Activated T-cell treated with anti-CD3 and anti-CD28 coated beads for 1 hour (primary cell): ENCODE data around the gene EPB41L4B.
"Not testable (repeated sequence)": the region's sequence is repeated elsewhere in the genome, so short reads cannot be mapped to it uniquely, and the experiment has no call there.

Source experiments
- DNase-seq: peaks from one replicate; pipeline ENCODE4 v3.0.0-alpha.2; 2020; ENCODE audit warnings: low read depth

The EPB41L4B gene

GRCh38 chr9:109320742-109321448 lies at the start of gene EPB41L4B:
Gene EPB41L4B (minus strand): TSS chr9:109321059. CDS start chr9:109320446, 613 bp downstream.
- DNase-seq, result peak; percentile 80

GRCh38 chr9:109369285-109369684 lies 48.4 kb upstream of the EPB41L4B start:
- DNase-seq, result no peak

GRCh38 chr9:109360771-109361170 lies 39.9 kb upstream of the EPB41L4B start:
- no peak for DNase-seq

GRCh38 chr9:109358968-109359603 lies 38.2 kb upstream of the EPB41L4B start:
- not testable (repeated sequence) for DNase-seq

GRCh38 chr9:109355564-109356297 lies 34.9 kb upstream of the EPB41L4B start:
- DNase-seq, result no peak

- no peak for DNase-seq
Measured at GRCh38 chr9:109354190-109354589, 33.3 kb upstream of the EPB41L4B start.

- DNase-seq, result no peak
Measured at GRCh38 chr9:109351032-109351431, 30.2 kb upstream of the EPB41L4B start.

GRCh38 chr9:109349421-109349846 lies 28.6 kb upstream of the EPB41L4B start:
- DNase-seq, result no peak

- DNase-seq, result no peak
Measured at GRCh38 chr9:109346904-109347303, 26.0 kb upstream of the EPB41L4B start.

- DNase-seq, result no peak
Measured at GRCh38 chr9:109344866-109345265, 24.0 kb upstream of the EPB41L4B start.

GRCh38 chr9:109342878-109343277 lies 22.0 kb upstream of the EPB41L4B start:
- DNase-seq, result no peak

- no peak for DNase-seq
Measured at GRCh38 chr9:109341561-109341960, 20.7 kb upstream of the EPB41L4B start.

- not testable (repeated sequence) for DNase-seq
Measured at GRCh38 chr9:109340979-109341378, 20.1 kb upstream of the EPB41L4B start.

- no peak for DNase-seq
Measured at GRCh38 chr9:109336409-109336808, 15.6 kb upstream of the EPB41L4B start.

- DNase-seq, result no peak
Measured at GRCh38 chr9:109335929-109336328, 15.1 kb upstream of the EPB41L4B start.

GRCh38 chr9:109335121-109335520 lies 14.3 kb upstream of the EPB41L4B start:
- no peak for DNase-seq

GRCh38 chr9:109331353-109331752 lies 10.5 kb upstream of the EPB41L4B start:
- no peak for DNase-seq

- DNase-seq, result no peak
Measured at GRCh38 chr9:109329638-109330258, 8.9 kb upstream of the EPB41L4B start.

GRCh38 chr9:109328978-109329637 lies 8.2 kb upstream of the EPB41L4B start:
- DNase-seq, result no peak

- DNase-seq, result no peak
Measured at GRCh38 chr9:109325089-109325488, 4.2 kb upstream of the EPB41L4B start.

GRCh38 chr9:109323771-109324170 lies 2.9 kb upstream of the EPB41L4B start:
- DNase-seq, result no peak

GRCh38 chr9:109321727-109322126 lies 868 bp upstream of the EPB41L4B start:
- DNase-seq, result no peak
